Stimulated activated CD4-positive, alpha-beta T cell treated with anti-CD3 and anti-CD28 coated beads, Interleukin-15, amount 100 ng/mL, for 48 hours (primary cell): Measurements from ENCODE around the gene FOXA1.

Experiments used
- DNase-seq, 2 donors: peaks; one replicate each; pipeline ENCODE4 v3.0.0-alpha.2; 2020; ENCODE audit warnings: low read depth in 2 of 2

Gene FOXA1

GRCh38 chr14:37594971-37595808 is at the start of gene FOXA1, which contains the start of gene TTC6:
TSS of gene FOXA1 (minus strand) at chr14:37595249. CDS start at chr14:37594972, 277 bp downstream.
TSS of gene TTC6 (plus strand) at chr14:37595629. CDS start at chr14:37622065, 26,436 bp downstream.
- DNase-seq: no peak

DNA sequence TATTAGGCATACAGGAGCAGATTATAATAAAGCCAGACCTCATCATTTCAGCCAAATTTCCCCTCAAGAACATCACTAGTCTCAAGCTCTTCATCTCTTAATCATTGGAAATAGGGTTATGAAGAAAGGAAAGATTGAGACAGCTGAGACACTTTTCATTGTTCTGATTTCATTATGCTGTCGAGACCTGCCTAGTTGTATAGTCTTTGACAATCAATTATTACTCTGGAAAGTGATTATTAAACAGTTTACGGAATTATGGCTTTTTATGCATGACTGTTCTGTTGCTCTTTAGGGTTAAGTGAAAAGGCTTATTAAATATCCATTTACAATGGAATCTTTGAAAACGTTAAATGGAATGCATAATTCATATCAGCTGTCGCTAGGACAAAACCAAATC is 48.7 kb upstream of the FOXA1 start:
- no peak for DNase-seq

GRCh38 chr14:37642125-37642524 is 47.1 kb upstream of the FOXA1 start:
- DNase-seq: no peak

GRCh38 chr14:37641117-37641516 is 46.1 kb upstream of the FOXA1 start:
- no peak for DNase-seq

GRCh38 chr14:37638599-37638998 is 43.5 kb upstream of the FOXA1 start:
- DNase-seq: no peak

- DNase-seq: no peak
These were observed 42.3 kb upstream of the FOXA1 start for GRCh38 chr14:37637341-37637740.

DNA sequence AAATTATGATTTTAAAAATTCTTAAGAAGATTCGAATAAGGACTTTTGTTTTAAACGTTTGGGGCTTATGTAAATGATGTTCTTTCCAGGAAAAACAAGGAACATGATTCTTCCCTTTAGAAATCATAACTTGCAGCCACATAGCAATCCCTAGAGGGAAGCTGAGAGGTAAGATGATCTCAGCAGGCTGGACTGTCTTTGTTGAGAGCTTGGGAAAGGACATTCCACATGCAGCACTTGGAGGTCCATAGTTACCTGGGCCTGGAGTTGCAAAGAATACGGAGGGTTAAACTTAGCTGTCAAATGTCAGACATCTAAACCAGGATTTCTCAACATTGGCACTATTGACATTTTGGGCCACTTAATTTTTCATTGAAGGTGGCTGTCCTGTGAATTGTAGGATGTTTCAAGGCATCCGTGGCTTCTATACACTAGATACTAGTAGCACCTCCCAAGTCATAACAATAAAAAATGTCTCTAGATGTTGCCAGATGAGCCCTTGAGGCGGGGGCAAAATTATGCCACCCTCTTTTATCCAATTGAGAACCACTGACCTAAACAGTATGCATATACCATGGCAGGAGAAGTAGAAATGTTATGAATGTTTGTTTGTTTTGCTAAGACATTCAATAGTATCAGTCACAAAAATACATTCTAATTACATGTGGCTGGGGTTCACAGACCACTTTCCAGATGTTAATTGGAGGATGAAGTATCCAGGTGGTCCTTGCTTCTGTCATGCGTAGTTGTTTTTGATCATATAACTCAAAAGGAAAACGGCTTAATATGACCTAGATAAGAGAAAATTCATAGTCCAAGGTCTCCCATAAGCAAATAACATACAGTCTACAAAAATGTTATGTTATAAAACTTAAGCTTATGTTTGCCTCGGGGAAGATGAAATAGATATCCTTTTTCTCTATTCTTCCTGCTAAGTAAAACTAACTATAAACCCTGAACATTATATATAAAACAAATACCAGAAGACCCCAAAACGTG is 30.8 kb upstream of the FOXA1 start:
- DNase-seq: no peak

- no peak for DNase-seq
These were observed 28.9 kb upstream of the FOXA1 start for GRCh38 chr14:37623971-37624370.

- no peak for DNase-seq
These were observed 28.4 kb upstream of the FOXA1 start for GRCh38 chr14:37623426-37623951.

- DNase-seq: no peak
These were observed 27.3 kb upstream of the FOXA1 start for GRCh38 chr14:37622231-37622923.

DNA sequence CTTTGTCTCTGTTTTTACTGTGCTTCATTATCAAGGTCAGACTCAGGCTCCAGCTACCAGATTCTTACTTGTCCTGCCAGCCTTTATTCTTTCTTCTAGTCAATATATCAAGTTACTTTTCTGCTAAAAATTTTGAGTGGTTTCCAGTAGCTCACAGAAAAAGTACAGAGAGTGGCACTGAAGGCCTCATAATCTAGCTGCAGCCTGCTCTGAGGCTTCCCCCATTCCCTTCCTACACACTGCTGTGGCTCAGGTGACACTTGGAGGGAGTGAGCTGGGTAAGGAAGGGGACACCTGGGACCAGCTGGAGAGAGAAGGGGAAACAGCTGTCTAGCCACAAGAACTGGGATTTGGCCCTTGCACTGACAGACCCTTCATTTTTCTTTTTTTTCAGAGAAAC is 25.8 kb upstream of the FOXA1 start:
- no peak for DNase-seq

- DNase-seq: no peak
These were observed 23.5 kb upstream of the FOXA1 start for GRCh38 chr14:37618498-37619028.

DNA sequence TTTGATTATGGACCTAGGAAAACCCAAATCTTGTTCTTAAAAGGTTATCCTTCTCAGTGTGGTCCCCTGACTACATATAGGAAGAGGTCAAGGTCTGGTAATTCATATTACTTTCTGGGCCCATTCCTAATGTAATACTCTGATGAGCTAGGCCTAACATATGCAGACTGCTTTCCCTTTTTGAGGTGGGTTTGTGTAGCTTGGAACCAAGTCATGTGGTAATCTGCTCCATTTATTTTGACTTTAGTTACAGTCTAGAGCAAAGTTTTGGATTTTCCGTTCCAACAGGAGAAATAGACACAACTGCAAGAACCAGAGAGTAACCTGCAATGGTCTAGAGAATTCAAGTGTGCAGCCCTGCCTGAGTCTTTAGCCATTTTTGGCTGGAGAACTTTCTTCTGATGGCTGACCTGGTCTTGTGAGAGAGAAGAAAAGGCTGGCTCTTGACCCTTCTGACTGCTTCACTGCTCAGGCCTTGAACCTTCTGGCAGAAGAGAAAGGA is 22.9 kb upstream of the FOXA1 start:
- DNase-seq: no peak

DNA sequence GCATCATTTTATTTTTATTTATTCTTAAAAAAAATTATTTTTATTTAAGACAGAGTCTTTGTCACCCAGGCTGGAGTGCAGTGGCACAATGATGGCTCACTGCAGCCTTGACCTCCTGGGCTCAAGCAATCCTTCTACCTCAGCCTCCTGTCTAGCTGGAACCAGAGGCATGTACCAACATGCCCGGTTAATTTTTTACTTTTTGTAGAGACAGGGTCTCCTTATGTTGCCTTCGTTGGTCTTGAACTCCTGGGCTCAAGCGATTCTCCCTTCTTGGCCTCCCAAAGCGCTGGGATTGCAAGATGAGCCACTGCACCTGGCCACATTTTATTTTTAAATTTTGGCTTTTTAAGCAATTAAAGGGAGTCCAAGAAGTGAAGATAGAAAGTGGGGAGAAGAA is 21.8 kb upstream of the FOXA1 start:
- no peak for DNase-seq

DNA sequence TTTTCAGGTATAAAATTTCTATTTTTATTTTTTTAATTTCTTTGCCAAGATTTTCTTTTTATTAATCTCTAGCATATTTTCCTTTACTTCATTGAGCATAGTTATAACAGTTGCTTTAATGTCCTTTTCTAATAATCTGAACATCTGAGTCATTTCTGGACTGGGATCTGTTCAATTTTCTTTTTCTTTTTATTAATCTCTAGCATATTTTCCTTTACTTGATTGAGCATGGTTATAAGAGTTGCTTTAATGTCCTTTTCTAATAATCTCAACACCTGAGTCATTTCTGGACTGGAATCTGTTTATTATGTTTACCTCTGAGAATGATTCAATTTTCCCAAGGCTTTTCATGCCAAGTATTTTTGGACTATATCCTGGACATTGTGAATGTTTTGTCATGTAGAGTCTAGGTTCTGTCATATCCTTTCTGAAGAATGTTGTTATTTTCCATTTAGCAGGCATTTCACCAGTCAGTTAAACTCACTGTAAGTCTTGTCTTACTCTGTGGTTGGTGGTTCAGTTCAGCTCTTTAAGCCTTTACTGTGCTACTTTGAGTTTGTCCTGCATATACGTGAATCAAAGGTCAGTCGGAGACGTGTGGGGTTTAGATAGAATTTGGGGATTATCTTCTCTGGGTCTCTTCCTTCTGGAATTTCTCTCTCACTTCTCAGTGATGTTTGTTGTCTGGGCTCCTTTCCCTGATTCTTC is 20.7 kb upstream of the FOXA1 start:
- no peak for DNase-seq

DNA sequence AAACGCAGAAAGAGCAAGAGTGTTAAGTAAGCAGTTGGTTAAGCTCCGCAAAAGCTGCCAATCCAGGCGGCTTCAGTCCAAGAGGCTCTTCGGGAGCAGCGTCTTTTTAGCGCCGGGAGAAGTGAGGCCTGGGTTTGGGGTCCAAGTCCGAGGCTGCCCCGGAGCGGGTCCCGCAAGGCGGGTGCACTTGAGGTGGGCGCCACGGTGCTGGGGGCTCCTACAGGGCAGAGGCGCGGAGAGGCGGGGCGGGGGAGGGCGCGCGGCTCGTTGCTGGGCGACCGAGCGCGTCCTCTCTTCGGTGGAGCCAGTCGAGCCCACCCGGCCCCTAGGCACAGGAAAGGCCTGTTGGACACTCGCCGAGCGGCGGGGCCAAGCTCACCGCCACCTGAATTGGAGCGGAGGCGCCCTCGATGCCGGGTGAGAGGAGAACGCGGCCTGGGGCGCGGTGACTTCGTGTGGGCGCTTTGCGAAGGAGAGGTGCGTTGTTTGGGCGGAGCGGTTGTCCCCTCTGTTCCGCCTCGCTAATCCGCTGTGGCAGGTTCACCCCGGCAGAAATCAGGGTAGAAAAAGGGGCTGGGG is 16.0 kb upstream of the FOXA1 start:
- no peak for DNase-seq

DNA sequence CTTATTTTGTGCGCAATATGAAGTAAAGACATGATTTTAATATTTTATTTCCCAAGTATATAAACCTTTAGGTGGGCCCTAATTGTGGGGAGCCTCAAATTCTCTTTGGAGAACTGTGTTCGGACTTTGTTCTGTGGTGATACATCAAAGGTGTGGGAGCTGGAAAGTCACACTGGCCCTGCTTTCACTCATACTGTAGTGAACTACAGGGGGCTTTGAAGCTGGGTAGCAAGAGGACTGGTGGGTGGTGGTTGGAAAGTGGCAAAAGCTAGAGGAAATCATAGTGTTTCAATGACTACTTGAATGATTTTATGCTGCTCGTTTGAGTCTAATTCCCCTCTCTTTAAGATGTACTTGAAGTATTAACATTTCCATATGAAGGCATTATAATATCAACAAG is 13.6 kb upstream of the FOXA1 start:
- DNase-seq: no peak

DNA sequence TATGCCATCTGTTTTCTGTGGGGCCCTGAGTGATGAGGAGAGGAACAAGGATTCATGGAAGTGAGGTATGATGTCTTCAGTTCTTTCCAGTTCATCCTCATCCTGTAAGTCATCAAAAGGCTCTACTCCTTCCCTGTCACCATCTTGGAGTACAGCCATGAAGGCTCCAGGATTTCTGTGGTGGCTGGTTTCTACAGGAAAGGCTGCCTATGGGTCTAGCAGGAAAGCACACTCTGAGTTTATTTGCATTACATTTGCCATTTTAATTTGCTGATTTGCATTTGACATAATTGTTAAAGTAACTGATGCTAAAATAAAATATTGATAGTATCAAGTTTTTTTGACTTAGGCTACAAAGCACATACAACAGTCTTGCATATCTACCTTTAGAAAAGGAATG is 11.6 kb upstream of the FOXA1 start:
- no peak for DNase-seq

DNA sequence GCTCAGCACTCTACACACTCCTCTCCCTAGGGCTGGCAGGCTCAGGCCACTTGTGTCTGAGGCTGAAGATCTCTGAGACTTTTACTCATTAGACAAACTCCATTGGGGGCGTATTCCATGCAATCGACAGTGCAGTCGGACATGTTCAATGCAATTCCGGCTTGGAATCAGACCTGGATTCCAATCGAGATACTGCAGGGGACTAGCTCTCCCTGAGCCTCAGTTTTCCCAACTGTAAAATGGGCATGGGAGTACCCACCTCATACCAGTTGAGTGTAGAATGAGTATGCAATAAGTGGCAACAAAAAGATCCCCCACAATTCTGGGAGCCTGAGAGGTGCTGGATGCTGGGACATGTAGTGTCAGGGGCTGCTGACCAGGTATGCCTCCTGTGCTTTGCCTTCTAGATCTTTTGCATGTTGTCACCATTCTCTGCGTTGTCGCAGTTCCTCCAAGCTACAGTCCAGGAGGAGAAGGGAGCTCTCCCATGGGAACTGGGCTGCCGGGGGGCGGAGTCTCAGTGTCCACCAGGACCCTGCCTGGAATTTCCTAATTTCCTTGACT is 8.7 kb upstream of the FOXA1 start:
- DNase-seq: no peak
